ENCODE data around the gene ASTL.
"Not testable (repeated sequence)": the region's sequence is repeated elsewhere in the genome, so short reads cannot be mapped to it uniquely, and the experiment has no call there.

Gene ASTL

GRCh38 chr2:96138179-96139145, at the start of gene ASTL:
ASTL (minus strand) TSS chr2:96138502; CDS start chr2:96138436, 66 bp downstream.
- no peak for DNase-seq (ENCODE audit: low read depth)

- DNase-seq (ENCODE audit: low read depth): no peak
Observed at GRCh38 chr2:96186562-96186961, 48.3 kb upstream of the ASTL start.

- no peak for DNase-seq (ENCODE audit: low read depth)
Observed at GRCh38 chr2:96185516-96185915, 47.2 kb upstream of the ASTL start.

GRCh38 chr2:96184989-96185388, 46.7 kb upstream of the ASTL start:
- DNase-seq (ENCODE audit: low read depth): no peak

- DNase-seq (ENCODE audit: low read depth): no peak
Observed at GRCh38 chr2:96184188-96184587, 45.9 kb upstream of the ASTL start.

- DNase-seq (ENCODE audit: low read depth): no peak
Observed at GRCh38 chr2:96181529-96181928, 43.2 kb upstream of the ASTL start.

- DNase-seq (ENCODE audit: low read depth): no peak
Observed at GRCh38 chr2:96180521-96180920, 42.2 kb upstream of the ASTL start.

- no peak for DNase-seq (ENCODE audit: low read depth)
Observed at GRCh38 chr2:96180002-96180401, 41.7 kb upstream of the ASTL start.

GRCh38 chr2:96176661-96177060, 38.4 kb upstream of the ASTL start:
- DNase-seq (ENCODE audit: low read depth): no peak

GRCh38 chr2:96175951-96176350, 37.6 kb upstream of the ASTL start:
- no peak for DNase-seq (ENCODE audit: low read depth)

- peak; percentile 54 for DNase-seq (ENCODE audit: low read depth)
Observed at GRCh38 chr2:96174251-96175144, 36.2 kb upstream of the ASTL start.

- no peak for DNase-seq (ENCODE audit: low read depth)
Observed at GRCh38 chr2:96171831-96172230, 33.5 kb upstream of the ASTL start.

GRCh38 chr2:96170626-96171025, 32.3 kb upstream of the ASTL start:
- no peak for DNase-seq (ENCODE audit: low read depth)

- no peak for DNase-seq (ENCODE audit: low read depth)
Observed at GRCh38 chr2:96169868-96170507, 31.7 kb upstream of the ASTL start.

- DNase-seq (ENCODE audit: low read depth): no peak
Observed at GRCh38 chr2:96167407-96168013, 29.2 kb upstream of the ASTL start.

GRCh38 chr2:96164459-96165184, 26.3 kb upstream of the ASTL start:
- no peak for DNase-seq (ENCODE audit: low read depth)

GRCh38 chr2:96163768-96164429, 25.6 kb upstream of the ASTL start:
- DNase-seq (ENCODE audit: low read depth): no peak

GRCh38 chr2:96163415-96163767, 25.1 kb upstream of the ASTL start:
- no peak for DNase-seq (ENCODE audit: low read depth)

- no peak for DNase-seq (ENCODE audit: low read depth)
Observed at GRCh38 chr2:96161898-96162297, 23.6 kb upstream of the ASTL start.

- DNase-seq (ENCODE audit: low read depth): not testable (repeated sequence)
Observed at GRCh38 chr2:96160366-96160765, 22.1 kb upstream of the ASTL start.

Measured in stimulated activated CD8-positive, alpha-beta memory T cell treated with anti-CD3 and anti-CD28 coated beads, Interleukin-15, amount 100 ng/mL, for 24 hours (primary cell).